Aorta (tissue), 5 donors: ENCODE results near the gene MRPL9. TPM values are rescaled to one million over a fixed set of nuclear protein-coding genes. Genes with fewer than 3 reads are reported as not detected.
"Not testable (repeated sequence)": the region's sequence is repeated elsewhere in the genome, so short reads cannot be mapped to it uniquely, and the experiment has no call there.

ENCODE experiments used
- ATAC-seq: fragments of 200-7000 bp; cut with Tn5 transposase; one replicate; pipeline ENCODE4 v1.9.1; 2022; ENCODE audit warnings: moderate library complexity; ENCODE audit not compliant: low FRiP score
- DNase-seq, 2 donors: peaks; one replicate each; pipeline ENCODE4 v3.0.0-alpha.2; 2020
- H3K27ac ChIP-seq, 2 donors: one replicate each; pipeline ENCODE4 v1.5.1; 2013; ENCODE audit warnings: low read length in 2 of 2, mild to moderate bottlenecking in 2 of 2, moderate library complexity in 2 of 2, control low read depth in 1 of 2, inconsistent platforms in 1 of 2, low read depth in 1 of 2
- H3K27me3 ChIP-seq, 2 donors: one replicate each; pipeline ENCODE4 v1.6.1; 2013; ENCODE audit warnings: control low read depth in 1 of 2, low read length in 1 of 2, mild to moderate bottlenecking in 1 of 2, moderate library complexity in 1 of 2; ENCODE audit not compliant: insufficient read depth in 2 of 2, control insufficient read depth in 1 of 2
- H3K36me3 ChIP-seq, 2 donors: one replicate each; pipeline ENCODE4 v1.6.1; 2013; ENCODE audit warnings: control low read depth in 1 of 2, low read length in 1 of 2, mild to moderate bottlenecking in 1 of 2; ENCODE audit not compliant: insufficient read depth in 2 of 2, control insufficient read depth in 1 of 2
- H3K4me1 ChIP-seq, 2 donors: one replicate each; pipeline ENCODE4 v1.6.1; 2013; ENCODE audit warnings: low read length in 2 of 2, control low read depth in 1 of 2, mild to moderate bottlenecking in 1 of 2, moderate library complexity in 1 of 2; ENCODE audit not compliant: insufficient read depth in 2 of 2, control insufficient read depth in 1 of 2
- H3K4me3 ChIP-seq, 2 donors: one replicate each; pipeline ENCODE4 v1.5.1; 2013; ENCODE audit warnings: low read length in 2 of 2, control low read depth in 1 of 2, mild to moderate bottlenecking in 1 of 2
- H3K9me3 ChIP-seq: one replicate; pipeline ENCODE4 v1.6.1; 2013; ENCODE audit warnings: mild to moderate bottlenecking, low read length; ENCODE audit not compliant: control insufficient read depth
- WGBS, 2 donors: extraction: QIAGEN DNeasy Blood & Tissue Kit; methylation state at CpG; one replicate each; pipeline ENCODE4 v1.1.7; 2013; 5-methylcytosine and 5-hydroxymethylcytosine counted together
- intact Hi-C, 2 donors: fragments of 100-400 bp; cut with DNase I; formaldehyde crosslinking; loops; one replicate each; pipeline versions ENCODE4 v1.14.2 to v1.15.0; 2022
- polyA plus RNA-seq, 2 donors: library from polyadenylated mRNA; stranded (reverse); fragments of 200-250 nt; gene quantifications; one replicate each; pipeline ENCODE4 v1.2.3, GENCODE V29; 2013
- total RNA-seq, 2 donors: library from RNA; stranded (reverse); fragmentation: NEBNext Ultra II Directional; extraction: Animal tissue kit (Norgen Biotek cat#: 25700); gene quantifications; one replicate each; pipeline ENCODE4 v1.2.1, GENCODE V29; 2021
- donor health status: healthy with polysubstance abuse.
- donor health status: Bipolar disorder and iron deficiency.
- donor health status: DM: no; HTN: no; CAD: no.
- donor health status: DM: no; HTN: no; CAD: no.
- donor health status: DM: yes; HTN: yes; CAD: no.

MRPL9 gene
- total and polyA plus RNA-seq, 4 donors: 38.7 to 58.9 (median 46.2) TPM

DNA sequence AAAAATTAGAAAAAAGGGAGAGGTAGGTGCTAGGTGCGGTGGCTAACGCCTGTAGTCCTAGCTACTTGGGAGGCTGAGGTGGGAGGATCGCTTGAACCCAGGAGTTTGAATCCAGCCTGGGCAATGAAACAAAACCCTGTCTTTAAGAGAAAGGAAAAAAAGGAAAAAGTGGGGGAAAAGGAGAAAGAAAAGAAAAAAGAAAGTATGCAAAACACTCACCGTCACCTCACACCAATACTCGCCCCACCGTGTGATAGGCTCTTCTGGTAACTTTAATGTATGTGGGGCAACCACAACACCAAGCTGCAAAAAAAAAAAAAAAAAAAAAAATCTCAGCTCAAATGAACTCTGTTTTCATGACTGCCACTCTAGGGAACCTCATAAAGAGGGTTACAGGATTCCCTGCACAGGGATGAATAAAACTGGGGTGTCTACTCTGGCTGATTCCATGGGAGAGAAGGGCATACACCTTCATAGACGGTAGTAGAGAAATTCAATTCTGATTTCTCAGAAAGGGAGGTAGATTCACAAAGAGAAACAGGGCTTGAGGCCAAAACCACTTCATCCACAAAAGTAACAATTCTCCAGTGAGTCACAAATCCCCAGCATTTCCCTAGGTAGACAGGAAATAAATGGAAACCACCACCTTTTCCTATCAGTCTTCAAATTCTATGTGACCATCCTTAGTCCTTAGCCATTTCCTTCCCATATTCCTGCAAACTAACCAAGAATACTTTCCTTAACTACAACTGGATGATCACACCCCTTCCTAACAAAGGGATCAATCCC lies 2.5 kb downstream of the MRPL9 start:
- intact Hi-C loops: no loop called here
- H3K4me3 ChIP-seq: no peak overlapping the region
- ATAC-seq (no peak), DNase-seq (no peak)
- no peak overlapping the region for H3K27ac ChIP-seq
- WGBS, 2 donors: 75 to 96% methylated on average over 7 of the region's 7 CpGs
- H3K36me3 ChIP-seq: peaks cover 0 to 2% of the 10 kb centered on the region in 2 donors
- H3K4me1 ChIP-seq: peaks cover 0 to 2% of the 10 kb centered on the region in 2 donors
- no peaks in the 10 kb centered on the region for H3K9me3 ChIP-seq
- no peaks in the 10 kb centered on the region for H3K27me3 ChIP-seq

DNA sequence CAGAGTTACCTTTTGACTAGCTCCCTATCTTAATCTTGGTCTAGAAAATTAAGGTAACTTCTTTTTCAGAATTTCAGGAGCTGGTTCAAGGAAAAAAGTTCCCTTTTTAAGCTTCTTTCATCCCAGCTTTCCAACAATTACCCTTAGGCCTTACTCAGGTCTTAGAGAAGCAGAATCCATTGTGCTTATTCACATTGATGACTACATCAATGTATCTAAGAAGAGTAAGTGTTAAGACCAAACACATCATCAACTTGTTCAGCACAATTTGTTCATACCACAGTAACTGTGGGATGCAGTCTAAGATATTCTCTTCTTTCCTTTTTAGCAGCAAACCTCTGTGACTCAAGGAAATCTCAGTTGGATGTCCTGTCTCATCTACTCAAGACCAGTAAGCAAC lies 4.1 kb downstream of the MRPL9 start:
- Histone ChIP-seq H3K27ac (no peak overlapping the region), H3K9me3 (no peaks in the 10 kb centered on the region), H3K36me3 (peaks cover 0 to 2% of the 10 kb centered on the region in 2 donors), H3K4me3 (no peak overlapping the region), H3K27me3 (no peaks in the 10 kb centered on the region), H3K4me1 (peaks cover 0 to 2% of the 10 kb centered on the region in 2 donors)
- no peak for DNase-seq
- intact Hi-C loops: no loop called here
- no peak for ATAC-seq

DNA sequence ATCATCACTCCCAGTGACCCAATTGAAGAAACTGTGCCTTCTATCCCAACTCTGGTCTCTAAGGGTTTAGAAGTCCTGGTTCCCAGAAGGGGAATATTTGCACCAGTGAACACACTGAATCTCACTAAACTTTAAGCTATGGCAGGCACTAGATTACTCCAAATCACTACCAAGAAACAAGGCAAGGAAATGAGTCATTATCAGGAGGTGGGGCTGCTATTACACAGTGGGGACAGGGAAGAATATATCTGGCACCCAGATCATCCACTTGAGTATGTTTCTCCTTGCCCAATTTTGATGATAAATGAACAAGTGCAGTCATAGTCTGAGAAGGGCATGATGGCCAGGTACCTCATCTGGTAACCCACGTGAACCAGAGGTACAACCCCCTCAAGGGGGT lies 7.0 kb downstream of the MRPL9 start:
- peaks cover 0 to 2% of the 10 kb centered on the region in 2 donors for H3K36me3 ChIP-seq
- no peak overlapping the region for H3K27ac ChIP-seq
- H3K9me3 ChIP-seq: no peaks in the 10 kb centered on the region
- H3K27me3 ChIP-seq: no peaks in the 10 kb centered on the region
- DNase-seq: no peak
- intact Hi-C loops: no loop called here
- H3K4me1 ChIP-seq: no peaks in the 10 kb centered on the region
- no peak for ATAC-seq
- 47 to 68% methylated on average over 1 of the region's 1 CpG for WGBS, 2 donors
- H3K4me3 ChIP-seq: no peak overlapping the region

DNA sequence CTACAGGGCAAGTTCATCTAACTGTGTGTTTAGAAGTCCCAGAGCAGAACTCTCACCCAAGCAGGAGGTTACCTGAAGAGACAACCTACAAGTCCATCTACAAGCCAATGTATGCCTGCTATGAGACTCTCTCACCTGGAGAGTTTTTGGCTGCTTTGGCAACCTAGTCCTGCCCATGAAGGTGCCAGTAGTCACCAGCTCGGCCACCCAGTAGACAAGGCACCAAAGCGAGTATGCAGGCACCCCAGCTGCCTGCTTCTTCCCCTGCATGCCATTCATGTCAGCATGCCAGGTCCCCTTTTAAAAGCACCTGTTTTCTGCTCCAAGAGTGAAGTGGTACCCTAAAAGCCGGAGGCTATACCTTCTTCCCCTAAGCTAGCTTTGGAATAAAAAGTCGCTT lies 21.8 kb downstream of the MRPL9 start:
- no peaks in the 10 kb centered on the region for H3K36me3 ChIP-seq
- no peak for DNase-seq
- WGBS, 2 donors: 84% methylated on average over 4 of the region's 4 CpGs
- no peak for ATAC-seq
- H3K4me1 ChIP-seq: no peaks in the 10 kb centered on the region
- no peaks in the 10 kb centered on the region for H3K9me3 ChIP-seq
- intact Hi-C loops: no loop called here
- H3K4me3 ChIP-seq: no peak overlapping the region
- no peak overlapping the region for H3K27ac ChIP-seq
- H3K27me3 ChIP-seq: no peaks in the 10 kb centered on the region

DNA sequence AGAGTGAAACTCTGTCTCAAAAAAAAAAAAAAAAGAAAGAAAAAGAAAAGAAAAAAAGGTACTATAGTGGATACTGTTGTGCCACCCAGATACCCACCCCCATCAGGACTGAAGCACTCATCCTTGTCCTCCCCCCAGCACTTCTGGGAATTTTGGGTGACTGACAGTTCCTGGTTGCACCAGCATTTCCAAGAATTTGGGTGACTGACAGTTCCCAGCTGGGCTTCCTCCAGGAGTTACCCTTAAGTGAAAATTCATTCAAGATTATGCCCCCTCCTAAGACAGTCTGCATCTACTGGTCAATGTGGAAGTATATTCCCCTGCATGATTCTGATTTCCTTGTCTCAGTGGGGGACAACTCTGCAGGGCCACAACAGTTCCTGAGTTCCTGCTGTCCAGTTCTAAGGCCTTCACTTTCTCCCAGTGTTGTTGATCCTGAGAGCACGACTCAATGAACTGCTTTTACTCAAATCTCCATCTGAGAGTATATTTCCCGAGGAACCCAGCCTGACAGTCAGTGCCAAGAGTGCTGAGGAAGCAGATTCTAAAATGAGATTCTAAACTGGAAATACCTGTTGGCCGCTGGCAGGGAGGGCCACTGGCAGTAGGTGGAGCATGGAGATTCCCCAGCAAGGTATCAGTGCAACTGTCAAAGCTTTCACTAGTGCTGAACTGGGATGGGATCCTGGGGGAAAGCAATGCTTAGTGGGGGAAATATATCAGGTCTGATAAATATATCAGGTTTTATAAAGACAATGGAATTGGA lies 23.5 kb downstream of the MRPL9 start:
- Histone ChIP-seq H3K4me3 (no peak overlapping the region), H3K27me3 (no peaks in the 10 kb centered on the region), H3K36me3 (no peaks in the 10 kb centered on the region), H3K4me1 (no peaks in the 10 kb centered on the region), H3K9me3 (no peaks in the 10 kb centered on the region), H3K27ac (no peak overlapping the region)
- no peak for DNase-seq
- WGBS, 2 donors: 50 to 51% methylated on average over 3 of the region's 3 CpGs
- intact Hi-C loops: loop anchor here in 1 of 2 donors (5.0 kb wide), 1 partner anchor 297 kb away; no protein-coding TSS in a partner anchor
- no peak for ATAC-seq

DNA sequence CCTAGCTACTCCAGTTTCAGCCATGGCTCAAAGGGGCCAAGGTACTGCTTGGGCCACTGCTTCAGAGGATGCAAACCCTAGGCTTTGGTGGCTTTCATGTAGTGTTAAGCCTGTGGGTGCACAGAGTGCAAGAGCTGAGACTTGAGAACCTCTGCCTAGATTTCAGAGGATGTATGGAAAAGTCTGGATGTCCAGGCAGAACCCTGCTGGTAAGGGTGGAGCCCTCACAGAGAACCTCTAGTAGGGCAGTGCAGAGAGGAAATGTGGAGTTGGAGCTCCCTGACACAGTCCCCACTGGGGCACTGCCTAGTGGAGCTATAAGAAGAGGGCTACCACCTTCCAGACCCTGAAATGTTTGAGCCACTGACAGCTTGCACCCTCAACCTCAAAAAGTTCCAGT lies 25.8 kb downstream of the MRPL9 start:
- H3K27ac ChIP-seq: no peak overlapping the region
- no peaks in the 10 kb centered on the region for H3K4me1 ChIP-seq
- no peak for DNase-seq
- intact Hi-C loops: loop anchor here in 1 of 2 donors (5.0 kb wide), 1 partner anchor 295 kb away; no protein-coding TSS in a partner anchor
- no peaks in the 10 kb centered on the region for H3K9me3 ChIP-seq
- H3K4me3 ChIP-seq: no peak overlapping the region
- no peak for ATAC-seq
- H3K27me3 ChIP-seq: no peaks in the 10 kb centered on the region
- no peaks in the 10 kb centered on the region for H3K36me3 ChIP-seq

DNA sequence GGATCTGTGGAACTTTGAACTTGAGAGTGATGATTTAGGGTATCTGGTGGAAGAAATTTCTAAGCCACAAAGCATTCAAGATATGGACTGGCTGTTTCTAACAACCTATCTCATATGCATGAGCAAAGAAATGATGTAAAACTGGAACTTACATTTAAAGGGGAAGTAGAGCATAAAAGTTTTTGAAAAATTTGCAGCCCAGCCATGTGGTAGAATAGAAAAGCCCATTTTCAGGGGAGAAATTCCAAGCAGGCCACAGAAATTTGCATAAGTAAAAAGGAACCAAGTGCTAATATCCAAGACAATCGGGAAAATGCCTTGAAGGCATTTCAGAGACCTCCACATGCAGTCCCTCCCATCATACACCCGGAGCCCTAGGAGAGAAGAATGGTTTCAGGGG lies 26.3 kb downstream of the MRPL9 start:
- intact Hi-C loops: loop anchor here in 1 of 2 donors (5.0 kb wide), 1 partner anchor 295 kb away; no protein-coding TSS in a partner anchor
- Histone ChIP-seq H3K27me3 (no peaks in the 10 kb centered on the region), H3K27ac (no peak overlapping the region), H3K36me3 (no peaks in the 10 kb centered on the region), H3K4me1 (no peaks in the 10 kb centered on the region), H3K9me3 (no peaks in the 10 kb centered on the region), H3K4me3 (no peak overlapping the region)
- ATAC-seq: no peak
- 78 to 81% methylated on average over 2 of the region's 2 CpGs for WGBS, 2 donors
- no peak for DNase-seq

DNA sequence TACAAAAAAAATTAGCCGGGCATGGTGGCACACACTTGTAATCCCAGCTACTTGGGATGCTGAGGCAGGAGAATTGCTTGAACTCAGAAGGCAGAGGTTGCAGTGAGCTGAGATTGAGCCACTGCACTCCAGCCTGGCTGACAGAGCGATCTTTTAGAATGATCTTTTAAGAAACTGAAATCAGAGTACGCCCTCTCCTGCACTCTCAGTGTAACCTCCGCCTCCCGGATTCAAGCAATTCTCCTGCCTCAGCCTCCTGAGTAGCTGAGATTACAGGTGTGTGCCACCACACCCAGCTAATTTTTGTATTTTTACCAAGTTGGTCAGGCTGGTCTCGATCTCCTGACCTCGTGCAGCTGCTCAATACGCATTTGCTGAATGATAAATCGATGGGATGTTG lies 29.3 kb downstream of the MRPL9 start:
- not testable (repeated sequence) for H3K36me3 ChIP-seq, H3K4me1 ChIP-seq, ATAC-seq, H3K27me3 ChIP-seq, H3K4me3 ChIP-seq, DNase-seq, H3K9me3 ChIP-seq, H3K27ac ChIP-seq
- 95% methylated on average over 9 of the region's 9 CpGs for WGBS, 2 donors
- intact Hi-C loops: loop anchor here (2.0 to 5.0 kb wide), 3 partner anchors 139 to 202 kb away; no protein-coding TSS in a partner anchor
